HL-60 (cell line): ENCODE data around the gene B9D1.

ENCODE experiments used
- DNase-seq, 2 experiments: peaks; one replicate each; pipeline ENCODE4 v3.0.0-alpha.2; 2010 to 2020; ENCODE audit warnings: low read depth in 1 of 2, low spot score in 1 of 2
- H3K27ac ChIP-seq: fragments of 250-450 bp; sonication (Bioruptor Pico); replicated peaks from 2 replicates; pipeline ENCODE4 v1.5.1; 2020; ENCODE audit warnings: mild to moderate bottlenecking, moderate library complexity
- H3K27me3 ChIP-seq: fragments of 250-450 bp; sonication (Bioruptor Pico); 2 replicates; pipeline ENCODE4 v1.5.1; 2021; ENCODE audit warnings: mild to moderate bottlenecking, moderate library complexity; ENCODE audit not compliant: insufficient read depth, poor library complexity, severe bottlenecking
- H3K4me3 ChIP-seq: replicated peaks from 2 replicates; pipeline ENCODE4 v1.5.1; 2011; ENCODE audit warnings: mild to moderate bottlenecking, control low read depth, low read length; ENCODE audit not compliant: insufficient read depth
- GABPA ChIP-seq: IDR thresholded peaks from 2 replicates; pipeline ENCODE4 v1.6.1; 2012; ENCODE audit warnings: low read depth
- POLR2AphosphoS5 ChIP-seq: IDR thresholded peaks from 2 replicates; pipeline ENCODE4 v1.6.1; 2012; ENCODE audit warnings: low read depth
- SPI1 ChIP-seq: IDR thresholded peaks from 2 replicates; pipeline ENCODE4 v1.6.1; 2012; ENCODE audit warnings: low read depth, mild to moderate bottlenecking, borderline replicate concordance
- TF ChIP-seq, protein P1 (sequence below): IDR thresholded peaks from one replicate; pipeline ENCODE4 v1.5.1; 2011; ENCODE audit warnings: low read length, control low read depth, inconsistent platforms; ENCODE audit not compliant: insufficient read depth
- TF ChIP-seq, protein P2 (sequence below): IDR thresholded peaks from 2 replicates; pipeline ENCODE4 v1.6.1; 2012; ENCODE audit warnings: low read depth; ENCODE audit not compliant: insufficient replicate concordance

B9D1 gene

DNA sequence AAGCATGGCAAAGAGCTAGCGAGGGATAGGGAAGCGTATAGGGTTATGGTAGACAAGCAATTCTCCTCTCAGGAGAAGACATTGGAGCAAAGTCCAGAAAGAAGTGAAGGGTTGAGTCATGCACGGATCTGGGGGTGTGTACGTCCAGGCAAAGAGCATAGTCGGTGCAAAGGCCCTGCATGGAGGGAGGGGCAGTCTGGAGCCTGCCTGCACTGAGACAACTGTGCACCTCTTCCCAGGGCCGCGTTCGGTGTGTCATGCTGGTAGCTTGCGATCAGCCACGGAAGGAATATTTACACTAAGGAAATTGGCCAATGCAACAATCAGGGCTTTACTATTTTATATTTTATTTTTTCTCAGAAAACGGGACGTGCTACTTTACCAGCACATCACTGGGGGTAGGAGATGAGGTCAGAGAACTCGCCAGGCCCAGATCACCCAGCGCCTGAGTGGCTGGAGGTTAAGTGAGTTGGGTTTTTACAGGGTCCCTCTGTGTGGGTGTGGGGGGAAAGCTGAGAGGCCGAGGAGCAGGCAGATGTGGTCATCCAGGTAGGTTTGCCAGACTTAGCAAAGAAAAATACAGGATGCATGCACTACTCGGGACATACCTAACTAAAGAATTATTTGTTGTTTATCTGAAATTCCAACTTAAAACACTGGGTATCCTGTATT is 6.7 kb upstream of the B9D1 start:
- TF ChIP-seq SPI1 (no peak), GABPA (no peak), POLR2AphosphoS5 (no peak)
- TF ChIP-seq, protein P1, sequence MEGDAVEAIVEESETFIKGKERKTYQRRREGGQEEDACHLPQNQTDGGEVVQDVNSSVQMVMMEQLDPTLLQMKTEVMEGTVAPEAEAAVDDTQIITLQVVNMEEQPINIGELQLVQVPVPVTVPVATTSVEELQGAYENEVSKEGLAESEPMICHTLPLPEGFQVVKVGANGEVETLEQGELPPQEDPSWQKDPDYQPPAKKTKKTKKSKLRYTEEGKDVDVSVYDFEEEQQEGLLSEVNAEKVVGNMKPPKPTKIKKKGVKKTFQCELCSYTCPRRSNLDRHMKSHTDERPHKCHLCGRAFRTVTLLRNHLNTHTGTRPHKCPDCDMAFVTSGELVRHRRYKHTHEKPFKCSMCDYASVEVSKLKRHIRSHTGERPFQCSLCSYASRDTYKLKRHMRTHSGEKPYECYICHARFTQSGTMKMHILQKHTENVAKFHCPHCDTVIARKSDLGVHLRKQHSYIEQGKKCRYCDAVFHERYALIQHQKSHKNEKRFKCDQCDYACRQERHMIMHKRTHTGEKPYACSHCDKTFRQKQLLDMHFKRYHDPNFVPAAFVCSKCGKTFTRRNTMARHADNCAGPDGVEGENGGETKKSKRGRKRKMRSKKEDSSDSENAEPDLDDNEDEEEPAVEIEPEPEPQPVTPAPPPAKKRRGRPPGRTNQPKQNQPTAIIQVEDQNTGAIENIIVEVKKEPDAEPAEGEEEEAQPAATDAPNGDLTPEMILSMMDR = no peak
- TF ChIP-seq, protein P2, sequence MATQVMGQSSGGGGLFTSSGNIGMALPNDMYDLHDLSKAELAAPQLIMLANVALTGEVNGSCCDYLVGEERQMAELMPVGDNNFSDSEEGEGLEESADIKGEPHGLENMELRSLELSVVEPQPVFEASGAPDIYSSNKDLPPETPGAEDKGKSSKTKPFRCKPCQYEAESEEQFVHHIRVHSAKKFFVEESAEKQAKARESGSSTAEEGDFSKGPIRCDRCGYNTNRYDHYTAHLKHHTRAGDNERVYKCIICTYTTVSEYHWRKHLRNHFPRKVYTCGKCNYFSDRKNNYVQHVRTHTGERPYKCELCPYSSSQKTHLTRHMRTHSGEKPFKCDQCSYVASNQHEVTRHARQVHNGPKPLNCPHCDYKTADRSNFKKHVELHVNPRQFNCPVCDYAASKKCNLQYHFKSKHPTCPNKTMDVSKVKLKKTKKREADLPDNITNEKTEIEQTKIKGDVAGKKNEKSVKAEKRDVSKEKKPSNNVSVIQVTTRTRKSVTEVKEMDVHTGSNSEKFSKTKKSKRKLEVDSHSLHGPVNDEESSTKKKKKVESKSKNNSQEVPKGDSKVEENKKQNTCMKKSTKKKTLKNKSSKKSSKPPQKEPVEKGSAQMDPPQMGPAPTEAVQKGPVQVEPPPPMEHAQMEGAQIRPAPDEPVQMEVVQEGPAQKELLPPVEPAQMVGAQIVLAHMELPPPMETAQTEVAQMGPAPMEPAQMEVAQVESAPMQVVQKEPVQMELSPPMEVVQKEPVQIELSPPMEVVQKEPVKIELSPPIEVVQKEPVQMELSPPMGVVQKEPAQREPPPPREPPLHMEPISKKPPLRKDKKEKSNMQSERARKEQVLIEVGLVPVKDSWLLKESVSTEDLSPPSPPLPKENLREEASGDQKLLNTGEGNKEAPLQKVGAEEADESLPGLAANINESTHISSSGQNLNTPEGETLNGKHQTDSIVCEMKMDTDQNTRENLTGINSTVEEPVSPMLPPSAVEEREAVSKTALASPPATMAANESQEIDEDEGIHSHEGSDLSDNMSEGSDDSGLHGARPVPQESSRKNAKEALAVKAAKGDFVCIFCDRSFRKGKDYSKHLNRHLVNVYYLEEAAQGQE = no peak
- Histone ChIP-seq H3K4me3 (no peak overlapping the region), H3K27me3 (no peaks in the 10 kb centered on the region), H3K27ac (no peak overlapping the region)
- no peak for DNase-seq

DNA sequence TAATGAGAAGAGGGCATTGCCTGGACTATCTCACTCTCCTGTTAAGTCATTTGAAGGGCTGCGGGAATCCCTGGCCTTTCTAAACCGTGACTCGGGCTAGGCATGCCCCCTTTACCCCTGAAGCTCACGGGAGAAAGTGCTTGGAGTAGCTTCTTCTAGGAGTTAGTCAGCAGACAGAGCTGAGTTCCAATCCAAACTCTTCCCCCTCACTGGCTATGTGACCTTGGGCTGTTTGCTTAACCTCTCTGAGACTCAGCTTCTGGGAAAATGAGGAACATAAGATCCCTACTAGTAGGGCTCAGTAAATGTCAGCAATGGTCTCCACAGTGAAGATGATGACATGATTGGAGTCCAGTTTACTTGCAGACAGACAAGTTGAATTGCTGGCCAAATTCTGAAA is 5.7 kb upstream of the B9D1 start:
- Histone ChIP-seq H3K27me3 (no peaks in the 10 kb centered on the region), H3K27ac (no peak overlapping the region), H3K4me3 (no peak overlapping the region)
- TF ChIP-seq GABPA (no peak), SPI1 (no peak)
- TF ChIP-seq, protein P2 = no peak
- no peak for DNase-seq

DNA sequence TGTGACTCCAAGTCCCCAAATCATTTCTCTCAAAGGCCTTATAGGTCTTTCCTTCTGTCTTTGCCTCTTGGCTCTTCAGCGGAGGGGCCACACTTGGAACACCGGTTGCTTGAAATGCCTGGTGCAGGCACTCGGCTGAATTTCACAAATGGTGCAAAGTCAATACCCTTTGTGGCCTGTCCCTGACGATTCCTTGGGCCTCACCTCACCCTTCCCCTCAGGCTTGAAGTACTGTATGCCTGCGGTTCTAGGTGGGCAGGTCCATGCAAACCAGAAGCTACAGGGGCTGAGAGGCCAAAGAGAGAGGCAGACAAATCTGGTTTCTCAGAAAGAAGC is 4.1 kb upstream of the B9D1 start:
- TF ChIP-seq, protein P2 = no peak
- no peak for TF ChIP-seq POLR2AphosphoS5
- TF ChIP-seq, protein P1 = no peak
- TF ChIP-seq GABPA = no peak
- no peak for TF ChIP-seq SPI1
- DNase-seq = no peak
- no peaks in the 10 kb centered on the region for H3K27me3 ChIP-seq
- H3K27ac ChIP-seq = no peak overlapping the region
- no peak overlapping the region for H3K4me3 ChIP-seq
